Measurements from ENCODE around the gene ANO2. TPM values are rescaled to one million over a fixed set of nuclear protein-coding genes. Genes with fewer than 3 reads are reported as not detected.

Gene ANO2
- total RNA-seq, 3 donors from 2014 or later (not counting 1 experiment from before 2014, with no cell fraction given): not detected

GRCh38 chr12:5969974-5970690 is 25.1 kb upstream of the ANO2 start:
- no peaks in the 10 kb centered on the region for H3K9me3 Mint-ChIP-seq
- intact Hi-C loops (cut with micrococcal nuclease): no loop called here
- no peak overlapping the region for H3K4me3 Mint-ChIP-seq
- Histone ChIP-seq H3K27me3 (ENCODE audit: control insufficient read depth, insufficient read depth, low read length) (no peaks in the 10 kb centered on the region), H3K27ac (ENCODE audit: low read length) (no peak overlapping the region), H3K36me3 (ENCODE audit: control insufficient read depth, insufficient read depth, low read length) (no peaks in the 10 kb centered on the region), H3K9me3 (ENCODE audit: control insufficient read depth, insufficient read depth, low read length) (no peaks in the 10 kb centered on the region), H3K4me3 (ENCODE audit: low read length) (no peak overlapping the region), H3K4me1 (ENCODE audit: control insufficient read depth, insufficient read depth, low read length) (no peaks in the 10 kb centered on the region)
- no peaks in the 10 kb centered on the region for H3K4me1 Mint-ChIP-seq
- H3K36me3 Mint-ChIP-seq: no peaks in the 10 kb centered on the region
- DNase-seq (no peak), ATAC-seq (no peak)
- no peak overlapping the region for H3K27ac Mint-ChIP-seq
- 80% methylated on average over 5 of the region's 5 CpGs for WGBS (ENCODE audit: insufficient coverage)
- H3K27me3 Mint-ChIP-seq (ENCODE audit: low read depth in 2 of 2): peaks cover 14 to 27% of the 10 kb centered on the region in 2 donors
- TF ChIP-seq CTCF (IDR thresholded peaks at IDR 0.05): no peak

GRCh38 chr12:5969156-5969973 is 24.3 kb upstream of the ANO2 start:
- Mint-ChIP-seq H3K9me3 (no peaks in the 10 kb centered on the region), H3K4me1 (no peaks in the 10 kb centered on the region), H3K27me3 (ENCODE audit: low read depth in 2 of 2) (peaks cover 18 to 20% of the 10 kb centered on the region in 2 donors), H3K4me3 (no peak overlapping the region), H3K27ac (no peak overlapping the region), H3K36me3 (no peaks in the 10 kb centered on the region)
- 88% methylated on average over 17 of the region's 17 CpGs for WGBS (ENCODE audit: insufficient coverage)
- H3K9me3 ChIP-seq (ENCODE audit: control insufficient read depth, insufficient read depth, low read length): no peaks in the 10 kb centered on the region
- no peaks in the 10 kb centered on the region for H3K4me1 ChIP-seq (ENCODE audit: control insufficient read depth, insufficient read depth, low read length)
- ATAC-seq (no peak), DNase-seq (no peak)
- H3K27ac ChIP-seq (ENCODE audit: low read length): no peak overlapping the region
- H3K4me3 ChIP-seq (ENCODE audit: low read length): no peak overlapping the region
- H3K36me3 ChIP-seq (ENCODE audit: control insufficient read depth, insufficient read depth, low read length): no peaks in the 10 kb centered on the region
- no peaks in the 10 kb centered on the region for H3K27me3 ChIP-seq (ENCODE audit: control insufficient read depth, insufficient read depth, low read length)
- intact Hi-C loops (cut with micrococcal nuclease): no loop called here
- TF ChIP-seq CTCF (IDR thresholded peaks at IDR 0.05): no peak

DNA sequence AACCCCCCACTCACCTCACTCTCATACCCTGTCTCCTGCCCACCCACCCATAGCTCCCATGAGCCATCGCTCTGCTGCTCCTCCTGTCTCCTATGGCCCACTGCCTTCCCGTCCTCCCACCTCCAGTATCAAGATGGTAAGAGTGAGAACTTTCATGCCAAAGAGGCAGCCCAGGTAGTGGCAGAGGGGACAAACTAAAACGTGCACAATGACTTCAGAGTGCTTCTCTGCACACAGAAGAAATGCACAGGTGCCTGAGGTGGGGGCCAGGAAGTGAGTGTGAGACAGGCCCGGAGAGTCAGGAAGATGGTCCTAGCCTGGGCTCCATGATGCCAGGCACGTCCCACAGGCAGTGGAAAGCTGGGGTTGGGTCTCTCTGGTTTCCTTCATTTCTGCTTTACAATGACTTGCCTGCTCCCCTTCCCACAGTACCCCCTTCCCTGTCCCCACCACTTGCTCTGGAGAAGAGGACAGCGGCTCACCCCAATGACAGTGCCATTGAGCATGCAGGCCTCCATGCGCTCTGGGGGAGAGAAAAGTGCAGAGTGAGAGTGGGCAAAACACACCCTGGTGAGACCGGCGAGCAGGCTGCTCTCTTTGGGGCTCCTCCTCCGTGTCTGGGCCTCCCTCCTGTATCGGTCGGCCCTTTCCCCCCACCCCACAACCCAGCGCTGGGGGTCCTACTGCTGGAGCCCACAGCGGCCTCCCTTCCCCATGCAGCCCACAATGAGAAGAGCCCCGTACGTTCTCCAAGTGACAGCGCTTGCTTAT is 22.8 kb upstream of the ANO2 start:
- Mint-ChIP-seq H3K4me3 (no peak overlapping the region), H3K27me3 (ENCODE audit: low read depth in 2 of 2) (peaks cover 13 to 20% of the 10 kb centered on the region in 2 donors), H3K4me1 (no peaks in the 10 kb centered on the region), H3K27ac (no peak overlapping the region), H3K36me3 (no peaks in the 10 kb centered on the region), H3K9me3 (no peaks in the 10 kb centered on the region)
- no peak for DNase-seq
- no peak for ATAC-seq
- no peaks in the 10 kb centered on the region for H3K27me3 ChIP-seq (ENCODE audit: control insufficient read depth, insufficient read depth, low read length)
- H3K36me3 ChIP-seq (ENCODE audit: control insufficient read depth, insufficient read depth, low read length): no peaks in the 10 kb centered on the region
- no peak overlapping the region for H3K4me3 ChIP-seq (ENCODE audit: low read length)
- intact Hi-C loops (cut with micrococcal nuclease): no loop called here
- WGBS (ENCODE audit: insufficient coverage): 85% methylated on average over 17 of the region's 17 CpGs
- no peak overlapping the region for H3K27ac ChIP-seq (ENCODE audit: low read length)
- H3K4me1 ChIP-seq (ENCODE audit: control insufficient read depth, insufficient read depth, low read length): no peaks in the 10 kb centered on the region
- TF ChIP-seq CTCF (IDR thresholded peaks at IDR 0.05): no peak
- H3K9me3 ChIP-seq (ENCODE audit: control insufficient read depth, insufficient read depth, low read length): no peaks in the 10 kb centered on the region
